ENCODE measurements around the gene RAB7A. TPM values are rescaled to one million over a fixed set of nuclear protein-coding genes. Genes with fewer than 3 reads are reported as not detected.
"Not testable (repeated sequence)": the region's sequence is repeated elsewhere in the genome, so short reads cannot be mapped to it uniquely, and the experiment has no call there.

The RAB7A gene
- total RNA-seq, 1 donor from 2014 or later = 298 TPM

DNA sequence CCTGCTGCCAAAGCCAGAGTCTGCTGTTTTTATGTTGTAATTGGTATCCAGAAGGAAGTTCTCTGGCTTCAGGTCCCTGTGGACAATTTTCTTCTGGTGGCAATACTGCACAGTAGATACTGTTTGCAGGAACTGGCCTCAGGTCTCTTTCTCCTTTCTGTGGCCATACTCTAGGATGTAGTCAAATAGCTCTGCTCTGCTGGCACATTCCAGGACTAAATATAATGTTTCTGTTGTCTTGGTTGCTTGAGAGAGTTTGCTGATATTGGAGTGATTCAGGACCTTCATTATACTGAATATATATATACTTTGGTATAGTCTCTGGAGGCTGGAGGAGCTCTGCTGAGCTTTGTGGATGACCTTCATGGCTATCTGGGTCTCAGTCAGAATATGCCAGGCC, 23.1 kb downstream of the RAB7A start:
- Mint-ChIP-seq H3K36me3 (ENCODE audit: unreplicated experiment) (peaks cover 24% of the 10 kb centered on the region), H3K9me3 (ENCODE audit: unreplicated experiment) (peaks cover 9% of the 10 kb centered on the region), H3K27me3 (ENCODE audit: unreplicated experiment) (peaks cover 6% of the 10 kb centered on the region), H3K27ac (ENCODE audit: unreplicated experiment) (peak overlapping the region; percentile 55), H3K4me1 (ENCODE audit: low read depth, unreplicated experiment) (peaks cover 9% of the 10 kb centered on the region), H3K4me3 (ENCODE audit: unreplicated experiment) (no peak overlapping the region)
- TF ChIP-seq, protein P1, sequence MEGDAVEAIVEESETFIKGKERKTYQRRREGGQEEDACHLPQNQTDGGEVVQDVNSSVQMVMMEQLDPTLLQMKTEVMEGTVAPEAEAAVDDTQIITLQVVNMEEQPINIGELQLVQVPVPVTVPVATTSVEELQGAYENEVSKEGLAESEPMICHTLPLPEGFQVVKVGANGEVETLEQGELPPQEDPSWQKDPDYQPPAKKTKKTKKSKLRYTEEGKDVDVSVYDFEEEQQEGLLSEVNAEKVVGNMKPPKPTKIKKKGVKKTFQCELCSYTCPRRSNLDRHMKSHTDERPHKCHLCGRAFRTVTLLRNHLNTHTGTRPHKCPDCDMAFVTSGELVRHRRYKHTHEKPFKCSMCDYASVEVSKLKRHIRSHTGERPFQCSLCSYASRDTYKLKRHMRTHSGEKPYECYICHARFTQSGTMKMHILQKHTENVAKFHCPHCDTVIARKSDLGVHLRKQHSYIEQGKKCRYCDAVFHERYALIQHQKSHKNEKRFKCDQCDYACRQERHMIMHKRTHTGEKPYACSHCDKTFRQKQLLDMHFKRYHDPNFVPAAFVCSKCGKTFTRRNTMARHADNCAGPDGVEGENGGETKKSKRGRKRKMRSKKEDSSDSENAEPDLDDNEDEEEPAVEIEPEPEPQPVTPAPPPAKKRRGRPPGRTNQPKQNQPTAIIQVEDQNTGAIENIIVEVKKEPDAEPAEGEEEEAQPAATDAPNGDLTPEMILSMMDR (IDR thresholded peaks at IDR 0.05; ENCODE audit: partially characterized antibody, unreplicated experiment) = no peak
- no peak for DNase-seq

DNA sequence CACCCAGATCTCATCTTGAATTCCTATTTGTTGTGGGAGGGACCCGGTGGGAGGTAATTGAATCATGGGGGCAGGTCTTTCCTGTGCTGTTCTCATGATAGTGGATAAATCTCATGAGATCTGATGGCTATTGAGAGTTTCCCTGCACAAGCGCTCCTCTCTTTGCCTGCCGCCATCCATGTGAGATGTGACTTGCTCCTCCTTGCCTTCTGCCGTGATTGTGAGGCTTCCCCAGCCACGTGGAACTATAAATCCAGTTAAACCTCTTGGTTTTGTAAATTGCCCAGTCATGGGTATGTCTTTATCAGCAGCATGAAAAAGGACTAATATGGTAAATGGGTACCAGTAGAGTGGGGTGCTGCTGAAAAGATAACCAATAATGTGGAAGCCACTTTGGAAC, 23.6 kb downstream of the RAB7A start:
- H3K4me1 Mint-ChIP-seq (ENCODE audit: low read depth, unreplicated experiment); H3K27ac Mint-ChIP-seq (ENCODE audit: unreplicated experiment); H3K27me3 Mint-ChIP-seq (ENCODE audit: unreplicated experiment); H3K4me3 Mint-ChIP-seq (ENCODE audit: unreplicated experiment); H3K9me3 Mint-ChIP-seq (ENCODE audit: unreplicated experiment); DNase-seq: not testable (repeated sequence)
- peaks cover 24% of the 10 kb centered on the region for H3K36me3 Mint-ChIP-seq (ENCODE audit: unreplicated experiment)

DNA sequence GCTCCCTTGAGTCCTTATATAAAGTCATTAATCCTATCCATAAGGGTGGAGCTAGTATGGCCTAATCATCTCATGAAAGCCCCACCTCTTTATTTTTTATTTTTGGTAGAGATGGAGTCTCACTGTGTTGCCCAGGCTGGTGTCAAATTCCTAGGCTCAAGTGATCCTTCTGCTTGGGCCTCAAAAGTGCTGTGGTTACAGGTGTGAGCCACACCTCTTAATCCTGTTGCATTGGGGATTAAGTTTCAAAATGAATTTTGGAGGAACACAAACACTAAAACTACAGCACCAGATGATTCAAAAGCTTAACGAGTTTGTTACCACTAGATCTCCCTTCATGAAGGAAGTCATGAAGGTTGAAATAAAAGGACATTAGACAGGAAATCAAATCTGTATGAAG, 27.7 kb downstream of the RAB7A start:
- Mint-ChIP-seq H3K9me3 (ENCODE audit: unreplicated experiment) (peaks cover 9% of the 10 kb centered on the region), H3K36me3 (ENCODE audit: unreplicated experiment) (peaks cover 29% of the 10 kb centered on the region), H3K4me3 (ENCODE audit: unreplicated experiment) (no peak overlapping the region), H3K4me1 (ENCODE audit: low read depth, unreplicated experiment) (peaks cover 9% of the 10 kb centered on the region), H3K27ac (ENCODE audit: unreplicated experiment) (no peak overlapping the region), H3K27me3 (ENCODE audit: unreplicated experiment) (peaks cover 6% of the 10 kb centered on the region)
- no peak for DNase-seq
- TF ChIP-seq, protein P1 (IDR thresholded peaks at IDR 0.05; ENCODE audit: partially characterized antibody, unreplicated experiment) = no peak

DNA sequence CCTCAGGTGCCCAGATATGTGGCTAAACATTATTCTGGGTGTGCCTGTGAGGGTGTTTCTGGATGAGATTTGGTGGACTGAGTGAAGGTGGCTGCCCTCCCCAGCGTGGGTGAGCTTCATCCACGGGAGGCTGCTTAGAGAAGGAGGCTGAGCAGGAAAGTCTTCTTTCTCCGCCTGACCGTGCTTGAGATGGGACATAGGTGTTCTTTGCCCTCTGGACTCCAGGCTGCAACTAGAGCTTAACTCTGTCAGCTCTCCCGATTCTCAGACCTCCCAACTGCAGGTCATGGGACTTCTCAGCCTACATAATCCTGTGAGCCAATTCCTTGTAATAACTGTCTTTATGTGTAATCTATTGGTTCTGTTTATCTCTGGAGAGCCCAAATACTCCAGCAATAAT, 34.1 kb downstream of the RAB7A start:
- Mint-ChIP-seq H3K4me3 (ENCODE audit: unreplicated experiment) (no peak overlapping the region), H3K27me3 (ENCODE audit: unreplicated experiment) (peaks cover 4% of the 10 kb centered on the region), H3K4me1 (ENCODE audit: low read depth, unreplicated experiment) (peaks cover 16% of the 10 kb centered on the region), H3K27ac (ENCODE audit: unreplicated experiment) (no peak overlapping the region), H3K36me3 (ENCODE audit: unreplicated experiment) (peaks cover 6% of the 10 kb centered on the region), H3K9me3 (ENCODE audit: unreplicated experiment) (peaks cover 2% of the 10 kb centered on the region)
- TF ChIP-seq, protein P1 (IDR thresholded peaks at IDR 0.05; ENCODE audit: partially characterized antibody, unreplicated experiment) = no peak
- DNase-seq = no peak

DNA sequence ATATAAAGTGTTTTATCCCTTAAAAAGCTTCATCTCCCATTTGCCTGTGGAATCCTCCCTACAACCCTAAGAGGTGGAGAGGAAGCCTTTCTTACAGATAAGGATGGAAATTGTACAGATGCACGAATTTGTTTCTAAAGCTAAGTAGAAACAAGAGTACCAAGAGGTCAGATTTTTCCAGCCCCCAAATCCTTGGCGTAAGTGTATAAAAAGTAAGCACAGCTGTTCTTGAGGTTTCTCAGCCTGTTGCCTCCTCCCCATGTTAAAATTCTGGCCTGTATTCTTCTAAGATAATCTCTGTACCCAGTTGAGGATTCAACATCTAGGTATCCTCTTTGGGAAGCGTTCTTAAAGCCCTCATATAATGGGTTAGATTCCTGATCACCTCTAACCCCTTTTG, 34.9 kb downstream of the RAB7A start:
- peaks cover 16% of the 10 kb centered on the region for H3K4me1 Mint-ChIP-seq (ENCODE audit: low read depth, unreplicated experiment)

More for the DNA sequence above, 34.9 kb downstream of the RAB7A start:
- Mint-ChIP-seq H3K27ac (ENCODE audit: unreplicated experiment) (no peak overlapping the region), H3K9me3 (ENCODE audit: unreplicated experiment) (peaks cover 2% of the 10 kb centered on the region), H3K27me3 (ENCODE audit: unreplicated experiment) (peaks cover 4% of the 10 kb centered on the region), H3K36me3 (ENCODE audit: unreplicated experiment) (peaks cover 9% of the 10 kb centered on the region), H3K4me3 (ENCODE audit: unreplicated experiment) (no peak overlapping the region)
- no peak for DNase-seq
- TF ChIP-seq, protein P1 (IDR thresholded peaks at IDR 0.05; ENCODE audit: partially characterized antibody, unreplicated experiment) = no peak

Measured in glutamatergic neuron (in vitro differentiated cells).